Progenitor cell of endocrine pancreas (in vitro differentiated cells): ENCODE data around the gene PRDM16. TPM values are rescaled to one million over a fixed set of nuclear protein-coding genes. Genes with fewer than 3 reads are reported as not detected.

Source experiments
- DNase-seq: peaks from one replicate; pipeline ENCODE4 v3.0.0; 2021; ENCODE audit warnings: low spot score; ENCODE audit not compliant: unreplicated experiment
- H3K27ac Mint-ChIP-seq: 2 replicates; pipeline ENCODE4 v1.8.0; 2021; ENCODE audit warnings: mild to moderate bottlenecking, moderate library complexity, mixed read lengths
- H3K27me3 Mint-ChIP-seq: 2 replicates; pipeline ENCODE4 v1.8.0; 2021; ENCODE audit warnings: mixed read lengths
- H3K36me3 Mint-ChIP-seq: 2 replicates; pipeline ENCODE4 v1.8.0; 2022; ENCODE audit warnings: mixed read lengths; ENCODE audit not compliant: insufficient read depth
- H3K4me1 Mint-ChIP-seq: 2 replicates; pipeline ENCODE4 v1.8.0; 2021; ENCODE audit warnings: low read depth, mixed read lengths
- H3K4me3 Mint-ChIP-seq: 2 replicates; pipeline ENCODE4 v1.8.0; 2021; ENCODE audit warnings: low read depth, mild to moderate bottlenecking, moderate library complexity, mixed read lengths
- H3K9me3 Mint-ChIP-seq: 2 replicates; pipeline ENCODE4 v1.8.0; 2021; ENCODE audit warnings: low read depth, mixed read lengths
- CTCF ChIP-seq: fragments of 200-600 bp; sonication (generic); IDR thresholded peaks from one replicate; pipeline ENCODE4 v1.5.0; 2021; ENCODE audit warnings: antibody characterized with exemption, mild to moderate bottlenecking; ENCODE audit not compliant: unreplicated experiment
- total RNA-seq: library from RNA; stranded (reverse); gene quantifications from 2 replicates; pipeline ENCODE4 v1.2.1, GENCODE V29; 2021

Gene PRDM16
- total RNA-seq, 1 donor from 2014 or later, result 69.1 TPM

GRCh38 chr1:3304246-3304645 is 235.2 kb downstream of the PRDM16 start:
- TF ChIP-seq CTCF, result no peak
- DNase-seq, result no peak
- Mint-ChIP-seq H3K27me3 (no peaks in the 10 kb centered on the region), H3K36me3 (peaks cover 13% of the 10 kb centered on the region), H3K4me3 (no peak overlapping the region), H3K4me1 (no peaks in the 10 kb centered on the region), H3K9me3 (no peaks in the 10 kb centered on the region), H3K27ac (peak overlapping the region; percentile 31)

- H3K9me3 Mint-ChIP-seq, result no peaks in the 10 kb centered on the region
- peaks cover 13% of the 10 kb centered on the region for H3K36me3 Mint-ChIP-seq
- no peak for DNase-seq
- TF ChIP-seq CTCF, result no peak
- H3K27ac Mint-ChIP-seq, result no peak overlapping the region
- H3K4me1 Mint-ChIP-seq, result no peaks in the 10 kb centered on the region
- H3K27me3 Mint-ChIP-seq, result no peaks in the 10 kb centered on the region
- no peak overlapping the region for H3K4me3 Mint-ChIP-seq
Observed at GRCh38 chr1:3304692-3305091, 235.7 kb downstream of the PRDM16 start.

- TF ChIP-seq CTCF, result no peak
- Mint-ChIP-seq H3K9me3 (no peaks in the 10 kb centered on the region), H3K4me3 (no peak overlapping the region), H3K27ac (no peak overlapping the region), H3K4me1 (no peaks in the 10 kb centered on the region), H3K36me3 (peaks cover 13% of the 10 kb centered on the region), H3K27me3 (no peaks in the 10 kb centered on the region)
- DNase-seq, result no peak
Observed at GRCh38 chr1:3305156-3305555, 236.2 kb downstream of the PRDM16 start.

- peaks cover 12% of the 10 kb centered on the region for H3K36me3 Mint-ChIP-seq
- no peak for TF ChIP-seq CTCF
- peak overlapping the region; percentile 76 for H3K27ac Mint-ChIP-seq
- no peaks in the 10 kb centered on the region for H3K4me1 Mint-ChIP-seq
- no peak for DNase-seq
- no peaks in the 10 kb centered on the region for H3K27me3 Mint-ChIP-seq
- H3K4me3 Mint-ChIP-seq, result no peak overlapping the region
- no peaks in the 10 kb centered on the region for H3K9me3 Mint-ChIP-seq
Observed at GRCh38 chr1:3306583-3307291, 237.7 kb downstream of the PRDM16 start.

- no peak overlapping the region for H3K4me3 Mint-ChIP-seq
- H3K27ac Mint-ChIP-seq, result no peak overlapping the region
- H3K4me1 Mint-ChIP-seq, result no peaks in the 10 kb centered on the region
- peaks cover 7% of the 10 kb centered on the region for H3K36me3 Mint-ChIP-seq
- TF ChIP-seq CTCF, result no peak
- H3K27me3 Mint-ChIP-seq, result no peaks in the 10 kb centered on the region
- DNase-seq, result no peak
- no peaks in the 10 kb centered on the region for H3K9me3 Mint-ChIP-seq
Observed at GRCh38 chr1:3307359-3307758, 238.4 kb downstream of the PRDM16 start.
